HG03066 (cell line): ENCODE data around the gene TRANK1.
"Not testable (repeated sequence)": the region's sequence is repeated elsewhere in the genome, so short reads cannot be mapped to it uniquely, and the experiment has no call there.

Experiments used
- ATAC-seq: cut with Tn5 transposase; IDR thresholded peaks from one replicate; pipeline ENCODE4 v1.9.1; 2021; ENCODE audit warnings: low read depth; ENCODE audit not compliant: unreplicated experiment

TRANK1 gene

DNA sequence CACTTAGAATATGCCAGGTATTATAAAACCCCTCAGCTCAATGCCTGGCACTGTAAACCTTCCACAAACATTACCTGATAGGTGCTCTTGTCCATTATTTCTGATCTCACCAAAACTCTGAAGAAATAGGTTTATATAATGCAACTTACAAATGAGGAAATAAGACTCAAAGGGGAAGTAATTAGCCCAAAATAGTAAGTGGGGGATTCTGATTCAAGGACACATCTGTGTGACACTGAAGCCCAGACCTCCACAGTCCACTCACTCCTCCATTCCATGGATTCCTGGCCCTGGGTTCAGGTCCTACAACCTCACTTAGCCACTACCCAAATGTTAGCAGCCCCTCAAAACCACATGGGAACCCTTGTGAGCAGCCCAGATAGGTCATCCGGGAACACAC lies 49.9 kb downstream of the TRANK1 start:
- ATAC-seq: no peak

DNA sequence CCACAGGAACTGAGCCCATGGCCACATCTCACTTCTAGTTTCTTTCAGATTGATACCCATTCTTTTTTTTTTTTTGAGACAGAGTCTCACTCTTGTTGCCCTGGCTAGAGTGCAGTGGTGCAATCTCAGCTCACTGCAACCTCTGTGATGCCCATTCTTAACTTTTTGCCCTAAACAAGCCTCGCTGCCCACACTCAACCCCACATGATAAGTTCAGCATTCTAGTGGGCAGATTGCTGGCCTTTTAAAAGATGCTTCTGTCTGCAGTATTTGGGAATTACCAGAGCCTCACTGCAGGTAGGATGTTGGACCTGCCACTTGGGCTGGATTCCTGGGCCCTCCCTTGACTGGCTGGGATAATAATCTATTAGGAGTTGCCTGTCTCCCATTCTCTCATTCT lies 51.0 kb downstream of the TRANK1 start:
- ATAC-seq: no peak

DNA sequence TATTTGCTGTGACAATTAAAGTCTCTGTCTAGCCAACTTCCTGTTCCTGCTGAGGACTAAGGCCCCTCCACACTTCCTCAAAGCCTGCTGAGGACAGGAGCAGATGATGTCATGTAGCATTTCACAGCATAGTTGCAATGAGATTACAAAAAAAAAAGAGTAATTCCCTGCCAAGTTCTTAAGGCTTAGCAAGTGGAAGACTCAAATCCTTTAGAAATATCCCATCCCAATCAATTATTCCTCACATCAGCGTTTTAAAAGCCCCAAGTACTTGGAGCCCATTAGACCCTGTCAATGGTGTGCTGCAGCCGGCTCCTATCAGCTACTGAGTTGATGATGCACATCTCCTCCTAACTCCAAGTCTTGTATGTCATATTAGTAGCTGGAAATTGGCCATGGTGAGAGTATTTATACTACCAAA lies 51.7 kb downstream of the TRANK1 start:
- ATAC-seq: peak; percentile 40

DNA sequence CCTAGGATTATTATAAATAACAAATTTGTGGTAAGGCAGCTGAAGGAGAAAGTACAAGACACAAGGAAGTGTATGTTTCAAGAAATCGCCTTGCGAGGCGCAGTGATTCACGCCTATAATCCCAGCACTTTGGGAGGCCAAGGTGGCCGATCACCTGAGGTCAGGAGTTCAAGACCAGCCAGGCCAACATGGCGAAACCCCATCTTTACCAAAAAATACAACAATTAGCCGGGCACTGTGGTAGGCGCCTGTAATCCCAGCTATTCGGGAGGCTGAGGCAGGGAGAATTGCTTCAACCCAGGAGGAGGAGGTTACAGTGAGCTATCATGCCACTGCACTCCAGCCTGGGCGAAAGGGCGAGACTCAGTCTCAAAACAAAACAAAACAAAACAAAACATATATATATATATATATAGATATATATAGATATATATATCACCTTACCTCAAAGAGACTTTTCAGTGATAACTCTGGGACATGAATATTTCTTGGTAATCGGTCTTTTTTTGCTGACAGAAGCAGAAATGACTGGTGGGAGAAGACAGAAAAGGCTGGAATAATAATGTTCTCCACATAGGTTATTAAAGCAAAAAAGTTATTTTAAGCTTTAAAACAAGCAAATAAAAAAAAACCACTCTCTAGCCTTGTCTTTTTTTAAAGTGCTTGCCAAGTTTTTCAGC lies 52.3 kb downstream of the TRANK1 start:
- no peak for ATAC-seq

DNA sequence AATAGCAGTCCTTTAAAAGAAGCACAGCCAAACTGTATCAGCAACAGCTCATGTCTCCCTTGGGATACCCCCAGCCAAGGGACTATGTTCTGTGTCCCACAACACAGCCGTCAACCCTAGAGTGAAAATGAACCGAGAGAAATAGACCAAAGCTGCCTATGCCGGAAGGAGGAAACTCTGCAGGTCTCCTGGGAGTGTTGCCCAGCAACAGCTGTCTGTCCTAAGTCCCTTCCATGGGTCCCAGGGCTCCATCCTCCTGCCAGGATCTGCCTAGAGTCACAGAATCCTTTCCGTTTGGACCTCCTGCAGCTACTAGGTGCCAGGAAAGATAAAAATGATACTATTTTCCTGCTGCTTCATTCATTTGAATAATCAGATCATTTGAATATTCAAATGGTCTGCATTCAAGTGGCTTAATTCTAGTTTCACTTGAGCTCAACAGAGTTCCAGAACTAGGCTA lies 53.1 kb downstream of the TRANK1 start:
- ATAC-seq: peak; percentile 77

DNA sequence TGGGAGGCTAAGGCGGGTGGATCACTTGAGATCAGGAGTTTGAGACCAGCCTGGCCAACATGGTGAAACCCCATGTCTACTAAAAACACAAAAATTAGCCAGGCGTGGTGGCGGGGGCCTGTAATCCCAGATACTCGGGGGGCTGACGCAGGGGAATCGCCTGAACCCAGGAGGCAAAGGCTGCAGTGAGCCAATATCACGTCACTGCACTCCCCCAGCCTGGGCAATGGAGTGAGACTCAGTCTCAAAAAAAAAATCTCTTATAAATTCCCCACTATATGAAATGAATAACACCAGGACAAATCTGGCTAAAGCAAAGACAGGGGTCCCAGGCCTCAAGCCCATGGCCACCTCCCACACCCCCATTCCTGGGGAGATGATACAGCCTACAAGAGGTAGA lies 53.8 kb downstream of the TRANK1 start:
- not testable (repeated sequence) for ATAC-seq

DNA sequence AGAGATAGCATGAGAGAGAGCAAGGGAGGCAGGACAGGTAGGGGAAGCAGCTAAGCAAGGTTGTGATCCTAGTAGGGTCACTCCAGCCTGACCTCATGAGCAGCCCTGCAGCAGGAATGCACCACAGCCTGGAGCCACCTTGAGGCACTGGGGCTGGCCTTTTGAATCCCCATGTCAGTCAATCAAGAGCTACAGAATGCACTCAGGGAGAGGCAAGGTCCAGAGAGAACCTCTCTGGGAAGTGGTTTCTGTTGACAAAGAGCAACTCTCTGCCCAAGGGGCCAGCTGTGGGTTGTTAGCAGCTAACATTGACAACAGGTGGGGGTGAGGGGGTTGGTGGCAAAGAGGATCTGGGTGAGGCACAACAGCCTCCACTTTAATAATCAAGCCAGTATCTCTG lies 54.6 kb downstream of the TRANK1 start:
- ATAC-seq: no peak

DNA sequence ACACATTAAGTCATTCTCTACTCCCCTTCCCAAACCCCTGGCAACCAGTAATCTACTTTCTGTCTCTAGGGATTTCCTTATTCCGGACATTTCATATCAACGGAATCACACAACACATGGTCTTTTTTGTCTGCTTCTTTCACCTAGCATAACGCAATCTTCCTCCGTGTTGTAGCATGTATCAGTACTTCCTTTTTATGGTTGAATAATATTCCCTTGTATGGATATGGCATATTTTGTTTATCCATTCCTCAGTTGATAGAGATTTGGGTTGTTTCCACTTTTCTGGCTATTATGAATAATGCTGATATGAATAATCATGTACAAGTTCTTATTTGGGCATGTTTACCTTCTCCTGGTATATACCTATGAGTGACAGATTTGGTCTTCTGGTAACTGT lies 63.1 kb downstream of the TRANK1 start:
- no peak for ATAC-seq

DNA sequence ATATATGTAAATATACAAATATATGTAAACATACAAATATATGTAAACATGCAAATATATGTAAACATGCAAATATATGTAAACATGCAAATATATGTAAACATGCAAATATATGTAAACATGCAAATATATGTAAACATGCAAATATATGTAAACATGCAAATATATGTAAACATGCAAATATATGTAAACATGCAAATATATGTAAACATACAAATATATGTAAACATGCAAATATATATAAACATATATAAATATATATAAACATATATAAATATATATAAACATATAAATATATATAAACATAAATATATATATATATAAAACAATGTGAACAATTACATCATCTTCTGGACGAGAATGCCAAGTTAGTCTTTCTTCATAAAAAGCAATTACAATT lies 65.0 kb downstream of the TRANK1 start:
- ATAC-seq: not testable (repeated sequence)

DNA sequence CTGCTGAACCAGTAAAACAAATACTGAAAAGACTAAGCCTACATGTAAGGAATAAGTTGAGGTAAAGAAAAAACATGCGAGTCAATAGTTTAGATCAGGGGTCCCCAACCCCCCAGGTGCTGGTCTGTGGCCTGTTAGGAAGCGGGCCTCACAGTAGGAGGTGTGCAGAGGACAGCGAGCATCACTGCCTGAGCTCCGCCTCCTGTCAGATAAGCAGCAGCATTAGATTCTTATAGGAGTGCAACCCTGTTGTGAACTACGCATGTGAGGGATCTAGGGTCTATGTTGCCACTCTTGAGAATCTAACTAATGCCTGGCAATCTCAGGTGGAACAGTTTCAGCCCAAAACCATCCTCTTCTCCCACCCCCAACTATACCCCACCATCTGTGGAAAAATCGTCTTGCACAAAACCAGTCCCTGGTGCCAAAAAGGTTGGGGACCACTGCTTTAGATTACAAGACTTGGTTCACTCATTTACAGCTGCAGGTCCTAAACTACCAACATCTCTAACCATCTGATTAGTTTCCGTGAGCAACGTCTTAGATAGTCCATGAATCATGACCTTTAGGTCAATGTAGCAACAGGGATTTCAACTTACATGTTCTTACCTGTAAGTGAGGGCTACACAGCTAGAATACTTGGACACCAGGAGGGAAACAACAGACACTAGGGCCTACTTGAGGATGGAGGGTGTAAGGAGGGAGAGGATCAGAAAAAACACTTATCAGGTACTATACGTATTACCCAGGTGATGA lies 66.7 kb downstream of the TRANK1 start:
- ATAC-seq: no peak

DNA sequence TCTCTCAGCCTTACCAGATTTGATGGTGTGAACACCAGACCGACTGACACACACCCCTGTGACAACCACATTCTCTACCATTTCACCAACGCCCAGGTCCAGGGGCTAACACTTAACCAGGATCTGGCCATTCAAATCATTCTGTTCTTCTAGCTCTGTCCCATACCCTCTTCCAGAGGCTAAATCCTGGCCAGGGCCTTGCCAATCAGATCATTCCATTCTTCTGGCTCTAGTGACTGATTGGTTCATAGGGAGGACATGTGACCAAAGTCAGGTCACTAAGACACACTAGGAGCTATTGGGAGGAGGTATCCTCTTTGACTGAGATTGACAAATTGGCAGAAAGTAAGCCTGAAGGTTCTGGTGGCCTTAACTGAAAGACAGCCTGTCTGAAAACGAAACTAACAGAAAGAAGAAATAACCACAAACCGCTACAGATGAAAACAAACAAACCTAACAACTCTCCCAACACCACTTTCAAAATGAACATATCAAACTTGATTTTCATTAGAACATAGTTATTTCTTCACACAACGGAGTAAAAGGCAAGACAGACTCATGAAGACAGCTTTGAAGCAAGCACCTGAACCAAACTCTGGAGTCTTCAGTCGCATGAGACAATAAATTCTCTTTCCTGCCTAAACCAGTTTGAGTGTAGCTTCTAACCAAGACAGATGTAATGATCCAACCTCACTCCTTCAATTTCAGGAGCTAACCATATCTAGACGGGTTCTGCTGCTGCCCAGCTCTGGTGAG lies 68.5 kb downstream of the TRANK1 start:
- ATAC-seq: peak; percentile 99

DNA sequence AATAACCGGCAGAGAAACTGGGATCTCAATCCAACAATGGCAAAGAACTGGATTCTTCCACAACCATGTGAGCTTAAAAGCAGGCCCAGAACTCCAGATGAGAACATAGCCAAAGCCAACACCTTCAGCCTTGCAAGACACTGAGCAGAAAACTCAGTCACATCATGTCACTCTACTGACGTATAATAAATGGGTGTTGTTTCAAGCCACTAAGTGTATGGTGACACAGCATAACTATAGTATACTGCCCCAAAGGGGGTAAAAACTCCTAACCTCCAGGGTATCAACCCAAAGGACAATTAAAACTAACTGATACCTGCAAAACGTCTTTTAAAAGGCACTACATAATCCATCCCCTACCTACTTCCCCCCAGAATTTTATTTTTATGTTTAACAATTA lies 69.5 kb downstream of the TRANK1 start:
- no peak for ATAC-seq

DNA sequence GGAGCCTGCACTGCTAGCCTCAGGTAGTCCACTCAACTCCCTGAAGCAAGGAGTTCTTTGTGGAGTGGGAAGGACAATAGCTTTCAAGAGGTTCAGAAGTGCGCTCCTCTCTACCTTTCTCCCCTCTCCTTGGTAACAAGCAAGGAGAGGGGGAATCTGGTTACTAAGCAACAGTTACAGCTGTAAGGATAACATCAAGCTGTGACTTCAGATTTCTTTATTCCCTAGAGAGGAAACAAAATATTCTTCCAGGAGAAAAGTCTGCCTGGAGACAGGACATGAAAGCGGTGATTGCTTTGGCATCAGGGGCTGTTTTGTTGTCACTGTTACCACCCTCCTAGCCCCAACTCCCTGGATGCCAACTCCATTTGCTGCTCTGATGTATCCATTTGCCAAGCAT lies 70.4 kb downstream of the TRANK1 start:
- no peak for ATAC-seq

DNA sequence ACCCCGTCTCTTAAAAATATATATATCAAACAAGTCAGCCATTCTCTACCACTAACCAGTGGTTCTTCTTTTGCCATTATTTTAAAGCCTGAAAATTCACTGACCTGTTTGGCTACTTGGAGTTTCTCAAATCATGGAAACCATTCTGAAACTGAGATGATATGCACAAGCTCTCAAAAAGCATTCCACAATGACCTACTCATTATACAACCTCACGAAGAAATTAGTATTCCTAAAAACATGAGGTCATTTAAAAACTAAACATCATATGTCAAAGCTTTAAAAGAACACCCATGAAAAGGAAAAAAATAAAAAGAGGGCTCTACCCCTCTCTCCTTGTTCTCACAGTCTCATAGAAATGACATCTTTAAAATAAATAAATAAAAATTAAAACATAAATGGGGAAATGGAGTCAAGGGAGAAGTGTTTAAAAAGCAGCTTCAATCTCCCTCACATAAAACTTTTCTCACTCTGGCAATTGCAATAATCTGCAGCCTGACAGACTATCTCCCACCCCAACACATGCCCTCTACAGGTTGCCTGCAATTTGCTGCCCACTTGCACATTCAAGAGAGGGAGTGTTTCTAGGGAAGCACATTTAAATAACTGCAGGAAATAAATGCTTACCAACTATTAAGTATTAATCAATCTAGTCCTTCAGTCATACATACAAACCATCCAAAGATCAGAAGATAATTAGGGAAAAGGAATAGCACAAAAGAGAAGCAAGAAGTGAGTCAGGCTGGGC lies 73.3 kb downstream of the TRANK1 start:
- ATAC-seq: no peak

DNA sequence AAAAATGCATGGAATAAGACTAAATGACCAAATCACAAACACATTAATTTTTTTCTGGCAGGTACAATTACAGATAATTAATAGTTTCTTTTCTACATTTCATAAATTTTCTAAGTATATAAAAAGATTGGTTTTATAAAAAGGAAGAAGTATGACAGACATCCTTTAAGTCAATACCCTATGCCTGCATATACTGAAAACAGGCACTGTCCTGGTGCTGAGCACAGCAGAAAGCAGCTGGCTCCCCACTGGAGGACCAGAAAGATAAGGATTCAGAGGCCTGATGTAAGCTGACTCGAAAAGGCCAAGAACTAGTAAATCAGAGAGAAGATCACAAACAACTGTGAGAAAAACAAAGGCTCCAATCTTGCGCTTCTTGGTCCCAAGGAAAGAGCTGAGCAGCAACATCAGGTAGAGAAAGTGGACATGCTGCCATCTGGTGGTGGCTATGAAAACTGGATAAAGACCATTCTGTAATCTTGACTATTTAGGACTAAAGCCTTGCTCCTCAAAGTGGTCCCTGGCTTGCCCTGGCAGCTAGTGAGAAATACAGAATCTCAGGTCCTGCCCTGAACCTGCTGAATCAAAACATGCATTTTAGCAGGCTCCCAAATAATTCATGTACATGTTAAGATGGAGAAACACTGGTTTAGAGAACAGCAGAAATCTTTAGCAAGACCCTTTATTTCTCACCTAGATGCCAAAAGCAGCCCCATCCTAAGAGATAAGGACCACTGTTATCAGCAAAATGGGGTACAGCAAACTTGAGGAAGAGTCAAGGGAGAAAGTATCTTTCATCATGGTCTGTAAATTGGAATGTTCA lies 76.0 kb downstream of the TRANK1 start:
- ATAC-seq: peak; percentile 95

DNA sequence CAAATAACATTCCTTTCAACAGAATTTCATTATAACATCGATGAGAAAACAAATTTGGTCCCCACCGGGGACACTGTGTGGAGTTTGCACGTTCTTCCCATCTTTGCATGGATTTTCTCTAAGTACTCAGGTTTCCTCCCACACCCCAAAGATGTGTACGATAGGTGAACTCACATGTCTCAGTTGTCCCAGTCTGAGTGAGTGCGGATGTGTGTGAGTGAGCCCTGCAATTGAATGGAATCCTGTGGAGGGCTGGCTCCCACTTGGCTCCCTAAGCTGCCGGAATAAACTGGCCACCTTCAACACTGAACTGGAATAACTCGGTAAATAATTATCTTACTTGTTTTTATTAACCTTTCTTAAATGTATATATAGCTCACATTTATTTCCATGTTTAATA lies 77.0 kb downstream of the TRANK1 start:
- no peak for ATAC-seq

DNA sequence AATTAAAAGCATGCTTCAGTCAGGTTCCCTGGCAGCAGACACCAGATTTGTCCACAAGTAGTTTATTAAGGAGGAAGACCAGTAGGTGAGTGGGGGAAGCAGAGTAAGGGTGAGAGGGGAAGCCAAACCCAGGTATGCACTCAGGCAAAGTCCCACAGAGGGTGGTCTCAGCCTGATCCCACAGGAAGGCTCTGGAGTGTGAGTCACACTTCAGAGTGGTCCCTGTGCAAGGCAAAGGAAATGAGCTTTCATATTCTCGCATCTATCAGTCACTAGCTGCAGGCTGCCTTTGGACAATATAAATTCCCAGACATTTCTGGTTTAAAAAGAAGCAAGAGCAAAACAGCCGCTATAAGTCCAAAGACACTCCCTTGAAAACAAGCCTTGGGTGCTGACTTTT lies 78.5 kb downstream of the TRANK1 start:
- ATAC-seq: no peak

DNA sequence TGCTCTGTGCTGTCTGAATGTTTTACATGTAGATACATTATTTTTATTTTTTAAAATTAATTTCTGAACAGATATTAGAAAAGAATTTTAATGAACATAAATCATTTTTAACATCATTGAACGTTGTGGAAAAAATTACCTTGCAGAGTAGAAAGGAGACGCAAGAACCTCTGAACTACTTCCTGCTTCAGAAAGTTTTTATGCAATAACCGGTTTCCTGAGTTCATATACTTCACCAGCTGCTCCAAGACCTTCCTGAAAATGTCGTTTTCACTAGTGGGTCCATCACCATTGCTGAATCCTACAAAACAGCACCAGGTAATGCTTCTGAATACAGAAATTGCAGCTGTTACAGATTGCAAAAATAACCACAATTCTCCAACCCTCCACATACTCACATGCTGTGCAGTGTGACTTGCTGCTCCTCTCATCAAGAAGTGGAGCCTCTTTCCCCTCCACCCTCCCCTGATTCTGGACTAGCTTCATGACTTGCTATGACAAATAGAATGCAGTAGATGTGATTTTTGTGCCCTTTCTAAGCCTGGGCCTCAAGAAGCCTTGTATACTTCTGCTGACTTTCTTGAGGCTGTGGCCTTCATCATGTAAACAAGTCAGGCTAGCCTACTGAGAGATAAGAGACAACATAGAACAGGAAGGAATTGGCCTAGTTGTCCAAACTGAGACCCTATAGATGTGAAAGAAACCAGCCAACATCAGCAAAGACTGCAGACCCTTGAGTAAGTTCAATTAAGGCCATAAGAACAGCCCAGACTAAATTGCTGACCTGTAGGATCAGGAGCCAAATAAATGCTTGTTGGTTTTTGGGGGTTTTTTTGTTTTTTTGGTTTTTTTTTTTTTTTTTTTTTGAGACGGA lies 80.4 kb downstream of the TRANK1 start:
- ATAC-seq: no peak
